Inflammatory macrophage (primary cell): ENCODE measurements around the gene RDH13.
"Not testable (repeated sequence)": the region's sequence is repeated elsewhere in the genome, so short reads cannot be mapped to it uniquely, and the experiment has no call there.

Source experiments
- DNase-seq, 2 donors: peaks; one replicate each; pipeline ENCODE4 v3.0.0-alpha.2; 2020 to 2022

RDH13 gene

DNA sequence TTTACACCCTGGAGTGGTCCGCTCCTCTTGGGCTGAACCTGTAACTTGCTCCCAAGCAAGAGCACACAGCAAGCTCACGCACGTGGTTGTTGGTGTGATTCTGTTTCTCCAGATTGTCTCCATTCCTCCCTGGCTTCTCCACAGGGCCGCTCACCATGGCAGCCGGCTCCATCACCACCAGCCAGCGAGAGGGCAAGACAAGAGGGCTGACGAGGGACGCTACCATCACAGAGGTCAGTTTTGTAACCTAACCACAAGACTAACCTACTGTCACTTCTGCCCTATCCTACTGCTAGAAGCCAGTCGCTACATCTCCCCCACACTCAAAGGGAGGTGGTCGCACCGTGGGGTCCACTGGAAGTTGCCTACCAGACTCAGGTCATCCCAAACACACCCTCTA is 20.3 kb downstream of the RDH13 start:
- DNase-seq = no peak

- DNase-seq = no peak
These were observed 20.6 kb downstream of the RDH13 start for GRCh38 chr19:55042344-55042678.

DNA sequence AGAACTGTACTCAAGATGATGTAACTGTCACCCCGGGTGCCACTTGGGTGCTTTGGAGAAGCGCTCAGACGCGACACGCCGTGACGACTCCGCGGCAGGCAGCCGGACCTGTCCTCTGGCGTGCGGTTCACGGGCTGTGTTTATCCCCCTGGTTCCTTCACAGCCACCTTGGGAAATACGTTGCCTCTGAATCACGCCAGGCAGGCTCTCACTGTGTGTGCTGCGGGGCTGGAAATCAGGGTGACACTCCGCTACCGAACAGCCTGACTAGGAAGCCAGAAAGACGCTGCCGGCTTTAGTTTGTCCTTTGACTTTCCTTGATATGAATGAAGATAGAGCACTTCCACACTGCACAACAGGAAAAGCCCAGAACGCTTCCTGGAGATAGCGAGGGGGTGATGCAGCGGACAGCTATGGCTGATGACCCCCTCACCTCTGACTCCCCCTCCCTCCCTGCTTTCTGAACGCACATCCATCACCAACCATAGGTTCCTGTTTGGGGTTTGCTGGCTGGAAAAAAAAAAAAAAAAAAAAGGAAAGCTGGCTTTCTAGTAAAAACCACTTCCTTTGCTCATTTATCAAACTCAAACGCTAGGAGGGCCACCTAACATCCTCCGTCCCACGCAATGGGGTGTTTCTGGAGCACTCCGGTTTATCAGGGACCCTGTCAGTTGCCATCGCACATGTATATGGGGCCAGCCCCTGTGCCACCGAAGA is 21.2 kb downstream of the RDH13 start:
- DNase-seq = peak; percentile 11 to 43

GRCh38 chr19:55041244-55041626 is 21.7 kb downstream of the RDH13 start:
- DNase-seq = no peak

DNA sequence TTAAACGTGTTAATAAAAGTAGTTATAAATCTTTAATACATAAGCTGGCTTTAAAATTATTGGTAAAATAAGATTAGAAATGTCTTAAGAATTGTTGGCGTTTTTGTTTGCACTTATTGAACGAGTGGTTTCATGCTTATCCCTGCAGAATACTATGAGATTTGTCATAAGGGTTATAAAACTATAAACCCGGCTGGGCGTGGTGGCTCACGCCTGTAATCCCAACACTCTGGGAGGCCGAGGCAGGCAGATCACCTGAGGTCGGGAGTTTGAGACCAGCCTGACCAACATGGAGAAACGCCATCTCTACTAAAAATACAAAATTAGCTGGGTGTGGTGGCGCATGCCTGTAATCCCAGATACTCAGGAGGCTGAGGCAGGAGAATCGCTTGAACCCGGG is 22.3 kb downstream of the RDH13 start:
- not testable (repeated sequence) for DNase-seq

DNA sequence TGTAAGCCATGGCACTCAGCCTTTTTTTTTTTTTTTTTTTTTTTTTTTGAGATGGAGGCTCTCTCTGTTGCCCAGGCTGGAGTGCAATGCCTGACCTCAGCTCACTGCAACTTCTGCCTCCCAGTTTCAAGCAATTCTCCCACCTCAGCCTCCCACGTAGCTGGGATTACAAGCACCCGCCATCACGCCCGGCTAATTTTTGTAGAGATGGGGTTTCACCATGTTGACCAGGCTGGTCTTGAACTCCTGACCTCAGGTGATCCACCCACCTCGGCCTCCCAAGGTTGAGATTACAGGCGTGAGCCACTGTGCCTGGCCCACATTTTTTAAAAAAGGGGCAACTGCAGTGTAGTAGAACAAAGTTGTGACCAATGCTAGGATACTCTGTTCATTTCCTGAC is 25.3 kb downstream of the RDH13 start:
- DNase-seq = not testable (repeated sequence)

DNA sequence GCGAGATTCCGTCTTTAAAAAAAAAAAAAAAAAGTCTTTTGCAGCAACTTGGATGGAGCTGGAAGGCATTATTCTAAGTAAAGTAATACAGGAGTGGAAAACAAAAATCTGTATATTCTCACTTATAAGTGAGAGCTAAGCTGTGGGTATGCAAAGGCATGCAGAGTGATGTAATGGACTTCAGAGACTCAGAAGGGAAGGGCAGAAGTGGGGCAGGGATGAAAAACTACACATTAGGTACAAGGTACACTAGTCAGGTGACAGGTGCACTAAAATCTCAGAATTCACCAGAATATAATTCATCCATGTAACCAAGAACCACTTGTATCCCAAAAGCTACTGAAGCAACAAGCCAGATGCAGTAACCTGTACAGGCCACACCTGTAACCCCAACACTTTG is 26.9 kb downstream of the RDH13 start:
- DNase-seq = no peak

DNA sequence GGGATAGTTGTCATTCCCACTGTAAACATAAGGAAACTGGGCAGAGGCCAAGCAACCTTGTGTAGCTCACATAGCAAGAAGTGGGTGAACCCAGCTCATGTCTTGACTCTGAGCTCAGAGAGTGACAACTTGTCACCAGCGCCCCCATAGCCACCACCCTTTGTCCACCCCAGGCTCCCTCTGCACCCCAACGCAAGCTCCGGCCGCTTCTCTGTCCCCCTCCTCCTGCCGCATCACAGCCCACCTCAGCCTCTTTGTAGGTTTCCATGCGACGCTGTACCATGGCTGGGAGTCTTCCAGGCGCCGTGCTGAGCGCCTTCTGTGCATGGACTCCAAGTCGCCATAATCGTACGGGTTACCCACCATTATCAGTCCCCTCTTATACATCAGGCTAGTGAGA is 28.2 kb downstream of the RDH13 start:
- no peak for DNase-seq

DNA sequence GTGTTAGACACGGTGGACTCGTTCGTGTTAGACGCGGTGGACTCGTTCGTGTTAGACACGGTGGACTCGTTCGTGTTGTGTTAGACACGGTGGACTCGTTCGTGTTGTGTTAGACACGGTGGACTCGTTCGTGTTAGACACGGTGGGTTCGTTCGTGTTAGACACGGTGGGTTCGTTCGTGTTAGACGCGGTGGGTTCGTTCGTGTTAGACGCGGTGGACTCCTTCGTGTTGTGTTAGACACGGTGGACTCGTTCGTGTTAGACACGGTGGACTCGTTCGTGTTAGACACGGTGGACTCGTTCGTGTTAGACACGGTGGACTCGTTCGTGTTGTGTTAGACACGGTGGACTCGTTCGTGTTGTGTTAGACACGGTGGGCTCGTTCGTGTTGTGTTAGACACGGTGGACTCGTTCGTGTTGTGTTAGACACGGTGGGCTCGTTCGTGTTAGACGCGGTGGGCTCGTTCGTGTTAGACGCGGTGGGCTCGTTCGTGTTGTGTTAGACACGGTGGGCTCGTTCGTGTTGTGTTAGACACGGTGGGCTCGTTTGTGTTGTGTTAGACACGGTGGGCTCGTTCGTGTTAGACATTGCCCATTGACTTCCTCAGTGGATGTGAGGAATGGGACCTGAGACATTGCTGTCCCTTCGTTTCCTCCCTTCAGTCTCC is 29.8 kb downstream of the RDH13 start:
- DNase-seq = not testable (repeated sequence)

- DNase-seq = no peak
These were observed 30.7 kb downstream of the RDH13 start for GRCh38 chr19:55032170-55032800.

- no peak for DNase-seq
These were observed 31.8 kb downstream of the RDH13 start for GRCh38 chr19:55031178-55031577.

DNA sequence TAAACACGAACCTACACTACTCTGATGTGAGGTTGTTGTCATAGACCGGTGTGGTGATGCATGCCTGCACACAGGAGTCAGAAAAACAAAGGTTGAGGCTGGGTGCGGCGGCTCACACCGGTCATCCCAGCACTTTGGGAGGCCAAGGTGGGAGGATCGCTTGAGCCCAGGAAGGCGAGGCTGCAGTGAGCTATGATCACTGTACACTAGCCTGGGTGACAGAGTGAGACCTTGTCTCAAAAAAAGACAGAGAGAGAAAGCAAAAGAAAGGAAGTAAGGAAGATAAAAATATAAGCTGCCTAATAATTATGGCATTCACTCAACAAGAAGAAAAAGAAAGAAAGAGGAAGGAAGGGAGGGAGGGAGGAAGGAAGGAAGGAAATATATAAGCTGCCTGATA is 34.2 kb downstream of the RDH13 start:
- DNase-seq = no peak

GRCh38 chr19:55027472-55028337 is 35.2 kb downstream of the RDH13 start:
- peak in 1 of 2 donors; percentile 50 for DNase-seq

GRCh38 chr19:55027140-55027471 is 35.8 kb downstream of the RDH13 start:
- not testable (repeated sequence) for DNase-seq

- no peak for DNase-seq
These were observed 38.8 kb downstream of the RDH13 start for GRCh38 chr19:55024111-55024510.

- DNase-seq = not testable (repeated sequence)
These were observed 42.6 kb downstream of the RDH13 start for GRCh38 chr19:55020351-55020750.

DNA sequence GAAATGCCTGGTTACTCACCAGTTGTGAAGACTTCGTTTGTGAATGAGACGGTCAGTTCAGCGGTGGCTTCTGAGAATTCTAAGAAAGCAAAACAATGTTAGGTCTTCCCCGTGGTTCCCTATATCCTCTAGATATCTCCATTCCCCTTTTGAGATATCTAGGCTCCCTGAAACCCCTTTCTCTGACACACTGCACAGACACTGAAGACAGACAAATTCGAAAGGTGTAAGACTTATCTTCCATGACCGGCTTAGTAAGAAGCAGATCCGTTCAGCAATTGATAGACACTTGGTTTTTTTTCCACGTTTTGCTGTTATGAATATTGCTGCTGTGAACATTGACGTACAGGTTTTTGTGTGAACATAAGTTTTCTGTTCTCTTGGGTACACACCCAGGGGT is 44.3 kb downstream of the RDH13 start:
- no peak for DNase-seq

- no peak for DNase-seq
These were observed 44.7 kb downstream of the RDH13 start for GRCh38 chr19:55018216-55018615.

DNA sequence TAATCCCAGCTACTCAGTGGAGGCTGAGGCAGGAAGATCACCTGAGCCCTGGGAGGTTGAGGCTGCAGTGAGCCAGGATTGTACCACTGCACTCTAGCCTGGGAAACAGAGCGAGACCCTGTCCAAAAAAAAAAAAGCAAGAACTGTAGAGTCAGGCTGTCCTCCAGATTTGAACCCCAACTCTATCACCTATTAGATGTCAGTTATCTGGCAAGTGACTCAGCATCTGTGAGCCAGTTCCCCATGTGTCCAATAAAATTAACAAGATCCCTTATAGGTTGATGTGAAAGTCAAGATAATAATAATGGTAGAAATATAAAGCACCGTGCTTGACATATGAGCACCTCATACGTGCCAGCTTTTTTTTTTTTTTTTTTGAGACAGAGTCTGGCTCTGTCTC is 46.9 kb downstream of the RDH13 start:
- no peak for DNase-seq

DNA sequence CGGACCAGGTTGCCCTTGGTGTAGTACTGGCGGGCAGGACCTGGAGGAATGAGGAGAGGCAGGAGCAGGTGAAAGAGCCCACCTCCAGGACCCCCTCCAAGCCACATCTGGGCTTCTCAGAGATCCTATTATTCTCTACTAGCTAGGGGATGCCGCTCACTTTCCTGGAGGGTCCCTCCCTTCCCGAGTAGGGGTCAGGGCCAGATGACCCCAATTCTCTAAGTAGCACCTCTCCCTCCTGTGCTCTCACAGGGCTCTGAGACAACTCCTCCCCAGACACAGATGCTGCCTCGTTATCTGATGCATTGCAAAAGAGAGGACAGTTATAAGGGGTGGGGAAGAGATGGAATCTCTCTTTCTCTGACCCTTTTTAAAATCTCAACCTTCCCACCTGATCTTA is 47.8 kb downstream of the RDH13 start:
- DNase-seq = no peak

- DNase-seq = no peak
These were observed 48.2 kb downstream of the RDH13 start for GRCh38 chr19:55014714-55015113.

DNA sequence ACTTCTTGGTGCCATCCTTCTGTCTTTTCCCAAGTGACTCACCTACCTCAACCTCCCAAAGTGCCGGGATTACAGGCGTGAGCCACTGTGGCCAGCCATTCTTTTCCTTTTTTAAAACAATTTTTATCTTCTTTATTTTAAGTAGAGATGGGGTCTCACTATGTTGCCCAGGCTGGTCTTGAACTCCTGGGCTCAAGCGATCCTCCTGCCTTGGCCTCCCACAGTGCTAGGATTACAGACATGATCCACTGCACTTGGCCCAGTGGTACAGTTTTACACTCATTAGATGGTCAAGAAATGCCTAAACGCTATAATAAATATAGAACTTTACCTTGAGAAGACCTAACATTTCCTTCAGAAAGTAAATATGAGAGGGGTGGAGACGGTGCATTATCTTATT is 49.4 kb downstream of the RDH13 start:
- no peak for DNase-seq

DNA sequence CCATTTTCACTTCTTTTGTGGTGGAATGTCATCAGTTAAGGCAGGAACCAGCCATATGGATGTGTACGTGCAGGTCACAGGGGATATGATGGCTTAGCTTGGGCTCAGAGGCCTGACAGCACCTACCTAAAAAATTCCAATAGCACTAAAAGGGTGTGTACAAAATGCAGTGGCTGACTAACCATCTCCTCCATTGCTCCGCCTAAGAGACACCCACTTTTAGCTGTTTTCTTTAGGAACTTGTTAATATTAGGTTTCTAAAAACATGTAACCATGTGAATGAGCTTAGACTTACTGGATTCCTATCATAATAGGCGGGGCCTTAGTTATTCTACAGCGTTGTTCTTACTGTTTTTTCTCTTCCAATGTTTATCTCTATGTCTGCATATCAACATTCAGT is 50.6 kb downstream of the RDH13 start:
- no peak for DNase-seq
